HUES64 (cell line): ENCODE measurements around the gene MCEE.
"Not testable (repeated sequence)": the region's sequence is repeated elsewhere in the genome, so short reads cannot be mapped to it uniquely, and the experiment has no call there.

Source experiments
- H3K27ac ChIP-seq: 2 replicates; pipeline ENCODE4 v1.7.0; 2013; ENCODE audit warnings: low read depth, low read length, inconsistent platforms
- H3K27me3 ChIP-seq: 2 replicates; pipeline ENCODE4 v1.6.1; 2013; ENCODE audit warnings: mild to moderate bottlenecking, low read length; ENCODE audit not compliant: insufficient read depth
- H3K36me3 ChIP-seq: 2 replicates; pipeline ENCODE4 v1.6.1; 2013; ENCODE audit warnings: mild to moderate bottlenecking, low read length; ENCODE audit not compliant: insufficient read depth
- H3K4me1 ChIP-seq: 2 replicates; pipeline ENCODE4 v1.6.1; 2013; ENCODE audit warnings: mild to moderate bottlenecking, low read length, moderate library complexity; ENCODE audit not compliant: insufficient read depth
- H3K4me3 ChIP-seq: 2 replicates; pipeline ENCODE4 v1.5.1; 2013; ENCODE audit warnings: mild to moderate bottlenecking, low read length, moderate library complexity
- H3K9ac ChIP-seq: 2 replicates; pipeline ENCODE4 v1.6.1; 2013; ENCODE audit warnings: mild to moderate bottlenecking, low read depth, low read length
- H3K9me3 ChIP-seq: 2 replicates; pipeline ENCODE4 v1.6.1; 2013; ENCODE audit warnings: low read depth, low read length; ENCODE audit not compliant: insufficient read depth
- WGBS: fragments of 150-250, 120-280 bp; methylation state at CpG from one replicate; pipeline ENCODE4 v1.1.7; 2013; ENCODE audit warnings: missing lambda C conversion rate; 5-methylcytosine and 5-hydroxymethylcytosine counted together

MCEE gene

DNA sequence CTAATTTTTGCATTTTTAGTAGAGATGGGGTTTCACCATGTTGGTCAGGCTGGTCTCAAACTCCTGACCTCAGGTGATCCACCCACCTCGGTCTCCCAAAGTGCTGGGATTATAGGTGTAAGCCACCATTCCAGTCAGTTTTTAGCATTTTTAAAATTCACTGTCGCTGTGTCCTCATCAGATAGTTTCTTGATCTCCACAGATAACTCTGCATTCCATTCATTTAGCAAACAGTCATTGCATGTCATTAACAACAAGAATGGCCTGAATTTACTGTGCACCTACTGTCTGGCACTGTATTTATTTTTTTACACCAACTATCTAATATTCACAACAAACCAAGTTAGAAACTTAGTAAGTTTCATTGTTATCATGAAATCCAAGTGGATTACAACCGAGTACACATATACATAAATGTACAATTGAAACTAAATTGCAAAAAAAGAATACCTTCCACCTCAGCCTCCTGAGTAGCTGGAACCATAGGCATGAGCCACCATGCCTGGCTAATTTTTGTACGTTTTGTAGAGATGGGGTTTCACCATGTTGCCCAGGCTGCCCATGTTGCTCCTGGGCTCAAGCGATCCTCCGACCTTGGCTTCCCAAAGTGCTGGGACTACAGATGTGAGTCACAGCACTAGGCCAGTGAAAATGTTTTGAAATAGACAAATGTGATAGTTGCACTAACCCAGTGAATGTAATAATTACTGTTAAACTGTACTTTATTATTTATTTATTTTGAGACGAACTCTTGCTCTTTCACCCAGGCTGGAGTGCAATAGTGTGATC lies 4.3 kb downstream of the MCEE start:
- Histone ChIP-seq H3K4me3 (no peak overlapping the region), H3K27ac (no peak overlapping the region), H3K9ac (no peak overlapping the region), H3K4me1 (0 out of 2 replicates have a peak, but pooled peaks cover 4% of the 10 kb centered on the region), H3K27me3 (no peaks in the 10 kb centered on the region), H3K36me3 (peaks cover 27% of the 10 kb centered on the region), H3K9me3 (no peaks in the 10 kb centered on the region)
- WGBS = 96% methylated on average over 7 of the region's 7 CpGs

DNA sequence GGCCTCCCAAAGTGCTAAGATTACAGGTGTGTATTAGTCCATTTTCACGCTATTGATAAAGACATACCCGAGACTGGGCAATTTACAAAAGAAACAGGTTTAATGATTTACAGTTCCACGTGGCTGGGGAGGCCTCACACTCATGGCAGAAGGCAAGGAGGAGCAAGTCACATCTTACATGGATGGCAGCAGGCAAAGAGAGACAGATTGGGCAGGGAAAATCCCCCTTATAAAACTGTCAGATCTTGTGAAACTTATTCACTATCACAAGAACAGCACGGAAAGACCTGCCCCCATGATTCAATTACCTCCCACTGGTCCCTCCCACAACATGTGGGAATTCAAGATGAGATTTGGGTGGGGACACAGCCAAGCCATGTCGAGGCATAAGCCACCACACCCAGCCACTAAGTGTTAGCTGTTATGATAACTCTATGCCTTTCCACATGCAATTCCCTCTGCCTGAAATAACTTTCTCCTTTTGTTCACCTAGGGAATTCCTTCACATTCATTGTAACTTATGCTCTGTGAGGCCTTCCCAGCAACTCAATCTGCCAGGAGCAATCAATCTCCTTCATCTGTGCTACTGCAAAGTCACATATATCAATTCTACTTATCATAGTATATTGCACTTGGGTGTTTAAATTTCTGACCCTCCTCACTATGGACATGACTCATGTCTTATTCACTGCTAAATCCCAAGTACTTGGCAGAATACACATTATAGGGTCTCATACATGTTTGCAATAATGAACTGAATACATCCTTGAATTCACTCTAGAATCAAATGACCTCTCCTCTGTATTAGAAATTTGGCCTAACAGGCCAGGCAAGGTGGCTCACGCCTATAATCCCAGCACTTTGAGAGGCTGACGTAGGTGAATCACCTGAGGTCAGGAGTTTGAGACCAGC lies 7.4 kb downstream of the MCEE start:
- Histone ChIP-seq H3K27ac (no peak overlapping the region), H3K4me3 (no peak overlapping the region), H3K4me1 (no peaks in the 10 kb centered on the region), H3K36me3 (peaks cover 27% of the 10 kb centered on the region), H3K27me3 (no peaks in the 10 kb centered on the region), H3K9me3 (no peaks in the 10 kb centered on the region), H3K9ac (no peak overlapping the region)
- WGBS = 96% methylated on average over 7 of the region's 7 CpGs

DNA sequence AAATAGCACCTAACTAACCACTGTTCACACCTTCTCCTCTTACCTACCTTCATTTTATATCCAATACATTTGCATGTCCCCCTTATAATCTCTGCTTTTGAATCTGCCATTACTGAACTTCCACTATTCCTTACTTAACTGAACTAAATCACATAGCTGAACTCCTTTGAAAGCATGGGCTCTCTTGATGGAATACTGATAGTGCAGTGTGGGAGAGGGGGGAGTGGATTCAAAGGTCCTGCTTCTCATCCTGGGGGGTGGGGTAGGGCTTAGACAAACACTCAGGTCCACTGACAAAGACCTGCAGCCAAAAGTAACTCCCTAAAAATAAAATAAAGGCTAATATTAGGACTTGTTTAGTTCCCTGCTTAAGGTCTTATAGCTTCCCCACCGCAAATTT lies 8.6 kb downstream of the MCEE start:
- H3K9me3 ChIP-seq = no peaks in the 10 kb centered on the region
- H3K36me3 ChIP-seq = peaks cover 35% of the 10 kb centered on the region
- 100% methylated on average over 1 of the region's 1 CpG for WGBS
- no peaks in the 10 kb centered on the region for H3K4me1 ChIP-seq
- no peaks in the 10 kb centered on the region for H3K27me3 ChIP-seq
- no peak overlapping the region for H3K27ac ChIP-seq
- H3K4me3 ChIP-seq = no peak overlapping the region
- H3K9ac ChIP-seq = no peak overlapping the region

DNA sequence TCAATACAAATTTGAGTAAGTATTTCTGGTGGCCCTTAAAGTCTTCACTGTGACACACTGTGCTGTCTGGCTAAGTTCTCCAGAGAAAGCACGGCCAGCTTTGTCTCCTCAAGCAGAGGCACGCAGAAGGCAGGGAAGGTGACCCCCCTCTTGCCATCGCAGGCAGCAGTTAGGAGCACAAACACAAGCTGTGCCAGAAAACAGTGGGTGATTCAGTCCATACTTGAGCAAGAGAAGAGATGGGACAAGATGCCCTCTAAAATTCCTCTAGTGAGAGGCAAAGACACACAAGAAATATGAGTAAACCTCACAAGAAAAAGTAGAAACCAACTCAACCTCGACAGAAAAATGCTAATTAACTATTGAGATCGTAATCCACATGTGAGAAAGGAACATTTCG lies 9.8 kb downstream of the MCEE start:
- H3K4me1 ChIP-seq = no peaks in the 10 kb centered on the region
- H3K27me3 ChIP-seq = no peaks in the 10 kb centered on the region
- no peaks in the 10 kb centered on the region for H3K9me3 ChIP-seq
- peaks cover 35% of the 10 kb centered on the region for H3K36me3 ChIP-seq
- no peak overlapping the region for H3K27ac ChIP-seq
- H3K4me3 ChIP-seq = no peak overlapping the region
- no peak overlapping the region for H3K9ac ChIP-seq
- WGBS = 92% methylated on average over 6 of the region's 6 CpGs

DNA sequence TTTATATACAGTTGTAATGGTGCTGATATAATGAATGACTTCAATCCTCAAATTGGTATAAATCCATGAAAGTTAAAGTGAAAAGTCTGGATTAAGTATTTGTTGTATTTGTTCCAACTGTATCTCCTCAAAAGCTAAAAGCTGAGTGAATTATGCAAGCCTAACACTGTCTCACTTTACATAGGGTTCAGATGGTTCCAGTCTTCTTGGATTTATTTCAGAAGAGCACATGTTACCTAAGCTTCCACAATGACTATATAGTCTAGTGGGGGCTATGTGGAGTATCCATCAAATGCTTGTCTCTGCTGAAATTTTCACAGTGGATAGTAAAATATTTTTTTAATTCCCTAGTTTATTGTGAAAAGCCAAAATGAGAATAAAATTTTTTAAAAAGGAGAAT lies 13.0 kb downstream of the MCEE start:
- Histone ChIP-seq H3K9ac (no peak overlapping the region), H3K4me1 (no peaks in the 10 kb centered on the region), H3K9me3 (no peaks in the 10 kb centered on the region), H3K36me3 (peaks cover 31% of the 10 kb centered on the region), H3K27ac (no peak overlapping the region), H3K4me3 (no peak overlapping the region), H3K27me3 (no peaks in the 10 kb centered on the region)

DNA sequence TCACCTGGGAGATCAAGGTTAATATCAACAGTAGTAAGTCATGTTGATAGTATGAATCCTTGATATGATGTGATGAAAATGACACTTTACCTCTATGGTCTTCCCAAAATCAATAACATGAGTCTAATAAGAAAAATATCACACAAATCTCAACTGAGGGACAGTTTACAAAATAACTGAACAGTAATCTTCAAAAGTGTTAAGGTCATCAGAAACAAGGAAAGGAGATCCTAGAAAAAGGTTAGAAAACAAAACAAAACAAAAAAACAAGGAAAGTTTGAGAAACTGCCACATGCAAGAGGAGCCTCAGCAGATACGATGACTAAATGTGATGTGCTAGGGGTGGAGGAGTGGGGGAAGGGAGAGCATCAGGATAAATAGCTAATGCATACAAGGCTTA lies 16.2 kb downstream of the MCEE start:
- Histone ChIP-seq H3K4me3 (no peak overlapping the region), H3K27me3 (no peaks in the 10 kb centered on the region)

DNA sequence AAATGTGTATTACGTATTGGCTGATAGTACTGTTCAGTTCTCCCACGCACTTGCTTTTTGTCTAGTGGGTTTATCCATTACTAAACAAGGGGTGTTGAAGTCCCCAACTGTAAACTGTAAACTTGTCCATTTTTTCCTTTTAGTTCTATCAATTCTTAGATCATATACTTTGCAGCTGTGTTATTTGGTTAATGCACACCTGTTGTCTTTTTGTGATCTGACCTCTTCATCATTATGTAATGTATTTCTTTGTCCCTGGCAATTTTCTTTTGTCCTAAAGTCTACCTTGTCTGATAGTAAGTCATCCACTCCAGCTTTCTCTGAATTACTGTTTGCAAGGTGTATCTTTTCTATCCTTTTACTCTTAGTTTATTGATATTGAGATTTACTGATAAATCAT lies 21.9 kb downstream of the MCEE start:
- H3K4me3 ChIP-seq = no peak overlapping the region
- H3K9ac ChIP-seq = no peak overlapping the region
- H3K27ac ChIP-seq = no peak overlapping the region
- WGBS = 98% methylated on average over 2 of the region's 2 CpGs
- no peaks in the 10 kb centered on the region for H3K27me3 ChIP-seq
- peaks cover 29% of the 10 kb centered on the region for H3K36me3 ChIP-seq
- peaks cover 4% of the 10 kb centered on the region; the same call in 1 of the 2 replicates for H3K9me3 ChIP-seq
- H3K4me1 ChIP-seq = 0 out of 2 replicates have a peak, but pooled peaks cover 1% of the 10 kb centered on the region

More for the DNA sequence above, 16.2 kb downstream of the MCEE start:
- Histone ChIP-seq H3K4me1 (no peaks in the 10 kb centered on the region), H3K27ac (no peak overlapping the region), H3K9ac (no peak overlapping the region), H3K9me3 (no peaks in the 10 kb centered on the region), H3K36me3 (peaks cover 46% of the 10 kb centered on the region)
- WGBS = 95% methylated on average over 1 of the region's 1 CpG

DNA sequence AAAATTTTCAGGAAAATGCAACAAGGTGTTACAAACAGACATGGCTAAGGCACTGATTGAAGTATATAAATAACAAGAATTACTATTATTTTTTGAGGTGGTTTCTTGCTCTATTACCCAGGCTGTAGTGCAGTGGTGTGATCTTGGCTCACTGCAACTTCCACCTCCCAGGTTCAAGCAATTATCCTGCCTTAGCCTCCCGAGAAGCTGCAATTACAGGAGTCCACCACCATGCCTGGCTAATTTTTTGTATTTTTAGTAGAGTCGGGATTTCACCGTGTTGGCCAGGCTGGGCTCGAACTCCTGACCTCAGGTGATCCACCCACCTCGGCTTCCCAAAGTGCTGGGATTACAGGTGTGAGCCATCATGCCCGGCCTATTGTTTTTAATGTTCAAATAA lies 23.6 kb downstream of the MCEE start:
- H3K4me3 ChIP-seq, H3K27me3 ChIP-seq, H3K27ac ChIP-seq, H3K4me1 ChIP-seq, H3K9ac ChIP-seq, H3K9me3 ChIP-seq: not testable (repeated sequence)
- H3K36me3 ChIP-seq = peaks cover 27% of the 10 kb centered on the region
- WGBS = 92% methylated on average over 6 of the region's 6 CpGs

DNA sequence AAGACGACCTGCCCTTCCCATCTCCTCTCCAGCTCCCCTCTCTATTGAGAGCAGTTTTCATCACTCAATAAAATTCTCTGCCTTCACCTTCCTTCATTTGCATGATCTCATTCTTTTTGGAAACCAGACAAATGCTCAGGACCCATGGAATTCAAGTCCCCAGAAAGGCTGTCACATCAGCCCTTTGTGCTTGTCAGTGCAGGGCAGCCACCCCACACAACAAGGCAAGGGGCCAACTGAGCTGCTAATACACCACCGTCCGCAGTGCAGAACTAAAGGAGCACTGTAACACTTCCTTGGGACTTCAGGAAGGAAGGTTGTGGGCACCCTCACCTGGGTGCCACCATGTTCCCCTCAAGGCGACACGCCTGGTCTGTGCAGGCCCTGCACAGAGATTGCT lies 26.2 kb downstream of the MCEE start:
- 93% methylated on average over 5 of the region's 5 CpGs for WGBS
- Histone ChIP-seq H3K4me1 (peaks cover 7% of the 10 kb centered on the region; the same call in 1 of the 2 replicates), H3K9me3 (peaks cover 4% of the 10 kb centered on the region; the same call in 1 of the 2 replicates), H3K27ac (0 out of 2 replicates have a peak overlapping the region, but pooled peaks have one; percentile 9), H3K27me3 (no peaks in the 10 kb centered on the region), H3K36me3 (peaks cover 5% of the 10 kb centered on the region; the same call in 1 of the 2 replicates), H3K4me3 (no peak overlapping the region), H3K9ac (no peak overlapping the region)

DNA sequence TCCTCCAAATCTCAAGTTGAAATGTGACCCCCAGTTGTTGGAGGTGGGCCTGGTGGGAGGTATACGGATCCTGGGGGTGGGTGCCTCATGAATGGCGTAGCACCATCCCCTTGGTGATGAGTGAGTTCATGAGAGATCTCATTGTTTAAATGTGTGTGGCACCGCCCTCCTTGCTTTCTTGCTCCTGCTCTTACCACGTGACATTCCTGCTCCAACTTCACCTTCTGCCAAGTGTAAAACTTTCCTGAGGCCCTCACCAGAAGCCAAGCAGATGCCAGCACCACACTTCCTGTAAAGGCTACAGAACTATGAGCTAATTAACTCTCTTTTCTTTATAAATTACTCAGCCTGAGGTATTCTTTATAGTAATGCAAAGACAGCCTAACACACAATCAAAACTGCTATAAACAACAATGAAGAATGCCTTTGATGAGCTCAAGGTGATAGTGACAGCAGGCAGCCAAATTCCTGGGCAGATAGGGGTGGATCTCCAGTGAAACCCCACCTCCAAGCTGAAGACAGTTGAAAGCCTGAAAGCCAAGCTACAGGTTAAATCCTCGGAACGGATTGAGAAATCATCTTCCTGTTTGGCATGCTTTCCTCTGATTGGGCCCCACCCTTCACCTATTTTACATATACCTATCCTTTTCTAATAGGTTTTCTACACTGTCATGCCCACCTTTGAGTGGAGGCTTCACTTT lies 26.9 kb downstream of the MCEE start:
- peak overlapping the region; percentile 52; the same call in 1 of the 2 replicates for H3K27ac ChIP-seq

More for the DNA sequence above, 26.9 kb downstream of the MCEE start:
- 63% methylated on average over 6 of the region's 6 CpGs for WGBS
- Histone ChIP-seq H3K9ac (no peak overlapping the region), H3K9me3 (peaks cover 4% of the 10 kb centered on the region; the same call in 1 of the 2 replicates), H3K27me3 (no peaks in the 10 kb centered on the region), H3K36me3 (no peaks in the 10 kb centered on the region), H3K4me1 (peaks cover 7% of the 10 kb centered on the region; the same call in 1 of the 2 replicates), H3K4me3 (no peak overlapping the region)
